Fibroblast of villous mesenchyme (primary cell): Measurements from ENCODE around the gene SMG9. TPM values are rescaled to one million over a fixed set of nuclear protein-coding genes. Genes with fewer than 3 reads are reported as not detected.
"Not testable (repeated sequence)": the region's sequence is repeated elsewhere in the genome, so short reads cannot be mapped to it uniquely, and the experiment has no call there.

Experiments
- DNase-seq: peaks from one replicate; pipeline ENCODE4 v3.0.0-alpha.2; 2010; ENCODE audit warnings: low read depth
- H3K4me3 ChIP-seq: 2 replicates; pipeline ENCODE4 v1.5.1; 2011; ENCODE audit warnings: low read depth, mild to moderate bottlenecking, low read length
- total RNA-seq: library from RNA; depleted of rRNA; stranded (reverse); fragments of >200 nt; gene quantifications from 2 replicates; pipeline ENCODE4 v1.2.3, GENCODE V29; 2012
- TF ChIP-seq, protein P1 (sequence below): IDR thresholded peaks from 2 replicates; pipeline ENCODE4 v1.5.1; 2012; ENCODE audit warnings: low read depth, mild to moderate bottlenecking, low read length; ENCODE audit not compliant: insufficient read depth

The SMG9 gene
- total RNA-seq, 1 donor, result 13.0 TPM

DNA sequence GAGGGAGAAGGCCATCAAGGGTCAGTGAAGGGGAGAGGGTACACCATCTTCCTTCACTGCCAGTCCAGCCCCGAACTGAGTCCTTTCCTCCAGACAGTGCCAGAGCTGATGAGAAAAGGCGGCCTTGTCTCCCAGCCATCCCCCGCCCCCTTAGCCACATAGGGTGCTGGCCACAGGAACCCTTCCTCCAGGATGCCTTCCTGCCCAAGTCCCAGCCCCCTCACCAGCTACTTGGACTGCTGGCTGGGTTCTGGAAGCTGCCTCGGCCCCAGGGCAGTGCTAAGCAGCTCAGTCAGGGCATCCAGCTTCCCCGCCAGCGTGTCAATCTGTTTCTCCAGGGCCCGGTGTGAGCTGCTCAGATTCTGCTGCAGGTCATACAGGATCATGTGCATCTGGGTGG, 12.6 kb upstream of the SMG9 start:
- no peak overlapping the region for H3K4me3 ChIP-seq
- TF ChIP-seq, protein P1, sequence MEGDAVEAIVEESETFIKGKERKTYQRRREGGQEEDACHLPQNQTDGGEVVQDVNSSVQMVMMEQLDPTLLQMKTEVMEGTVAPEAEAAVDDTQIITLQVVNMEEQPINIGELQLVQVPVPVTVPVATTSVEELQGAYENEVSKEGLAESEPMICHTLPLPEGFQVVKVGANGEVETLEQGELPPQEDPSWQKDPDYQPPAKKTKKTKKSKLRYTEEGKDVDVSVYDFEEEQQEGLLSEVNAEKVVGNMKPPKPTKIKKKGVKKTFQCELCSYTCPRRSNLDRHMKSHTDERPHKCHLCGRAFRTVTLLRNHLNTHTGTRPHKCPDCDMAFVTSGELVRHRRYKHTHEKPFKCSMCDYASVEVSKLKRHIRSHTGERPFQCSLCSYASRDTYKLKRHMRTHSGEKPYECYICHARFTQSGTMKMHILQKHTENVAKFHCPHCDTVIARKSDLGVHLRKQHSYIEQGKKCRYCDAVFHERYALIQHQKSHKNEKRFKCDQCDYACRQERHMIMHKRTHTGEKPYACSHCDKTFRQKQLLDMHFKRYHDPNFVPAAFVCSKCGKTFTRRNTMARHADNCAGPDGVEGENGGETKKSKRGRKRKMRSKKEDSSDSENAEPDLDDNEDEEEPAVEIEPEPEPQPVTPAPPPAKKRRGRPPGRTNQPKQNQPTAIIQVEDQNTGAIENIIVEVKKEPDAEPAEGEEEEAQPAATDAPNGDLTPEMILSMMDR, result no peak
- DNase-seq, result no peak

DNA sequence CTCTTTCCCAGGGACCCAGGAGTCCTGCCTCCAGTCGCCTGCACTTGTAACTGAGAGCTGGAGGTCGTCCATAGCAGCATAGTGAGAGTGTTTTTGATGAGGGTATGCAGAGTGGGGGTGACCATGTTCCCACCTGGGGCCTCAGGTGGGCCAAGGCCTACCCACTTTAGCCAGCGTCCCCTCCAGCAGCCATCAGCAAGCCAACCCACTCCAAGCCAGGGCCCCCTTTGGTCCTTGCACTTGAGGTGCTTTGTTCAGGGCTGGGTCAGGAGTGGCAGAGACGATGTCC, 11.9 kb upstream of the SMG9 start:
- no peak for DNase-seq
- TF ChIP-seq, protein P1, result no peak
- no peak overlapping the region for H3K4me3 ChIP-seq

DNA sequence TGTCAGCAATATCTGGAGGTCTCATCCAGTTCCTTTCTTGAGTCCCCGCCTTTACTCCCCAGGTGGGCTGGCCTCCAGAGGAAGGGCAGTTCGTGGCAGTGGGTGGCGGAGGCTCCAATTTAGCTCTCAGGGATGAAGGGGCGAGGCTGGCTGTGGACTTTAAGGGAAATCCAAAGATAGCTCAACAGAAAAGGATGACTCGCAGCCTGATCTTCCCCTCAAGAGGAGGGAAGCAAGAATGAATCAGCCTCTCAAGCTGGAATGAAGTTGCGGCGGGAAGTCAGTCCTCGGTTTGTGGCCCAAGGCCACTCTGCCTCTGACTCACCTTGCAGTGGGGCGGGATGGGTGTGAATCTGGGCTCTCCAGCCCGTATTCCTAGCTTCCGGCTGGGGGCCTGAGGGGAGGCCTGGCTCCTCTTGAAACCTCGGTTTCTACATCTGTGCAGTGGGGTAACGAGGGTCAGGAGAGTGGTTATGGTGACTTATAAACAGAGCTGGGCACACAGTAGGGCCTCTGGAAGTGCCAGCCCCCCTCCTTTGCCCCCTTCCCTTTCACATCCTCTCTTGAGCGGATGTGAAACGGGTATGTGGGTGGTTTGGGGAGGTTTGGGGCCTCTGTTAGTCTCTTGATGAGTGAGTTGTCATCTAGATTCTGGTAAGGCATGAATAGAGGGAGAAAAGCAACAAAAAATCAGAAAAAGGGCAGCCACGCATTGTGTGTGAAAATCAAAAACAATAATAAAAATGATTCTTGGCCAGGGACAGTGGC, 10.5 kb upstream of the SMG9 start:
- no peak overlapping the region for H3K4me3 ChIP-seq
- TF ChIP-seq, protein P1, result no peak
- DNase-seq, result peak; percentile 80

DNA sequence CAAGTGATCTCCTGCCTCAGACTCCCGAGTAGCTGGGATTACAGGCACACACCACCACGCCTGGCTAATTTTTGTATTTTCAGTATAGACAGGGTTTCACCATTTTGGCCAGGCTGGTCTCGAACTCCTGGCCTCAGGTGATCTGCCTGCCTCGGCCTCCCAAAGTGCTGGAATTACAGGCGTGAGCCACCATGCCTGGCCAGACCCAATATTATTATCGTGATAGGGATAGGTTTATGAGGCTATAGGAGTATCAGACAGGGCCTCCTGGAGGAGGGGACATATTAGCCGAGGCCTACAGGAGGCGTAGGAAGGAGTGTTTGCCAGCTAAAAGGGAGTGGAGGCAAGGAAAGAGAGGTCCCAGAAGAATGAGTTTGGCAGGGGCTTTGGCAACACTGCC, 9.9 kb upstream of the SMG9 start:
- not testable (repeated sequence) for H3K4me3 ChIP-seq, DNase-seq

DNA sequence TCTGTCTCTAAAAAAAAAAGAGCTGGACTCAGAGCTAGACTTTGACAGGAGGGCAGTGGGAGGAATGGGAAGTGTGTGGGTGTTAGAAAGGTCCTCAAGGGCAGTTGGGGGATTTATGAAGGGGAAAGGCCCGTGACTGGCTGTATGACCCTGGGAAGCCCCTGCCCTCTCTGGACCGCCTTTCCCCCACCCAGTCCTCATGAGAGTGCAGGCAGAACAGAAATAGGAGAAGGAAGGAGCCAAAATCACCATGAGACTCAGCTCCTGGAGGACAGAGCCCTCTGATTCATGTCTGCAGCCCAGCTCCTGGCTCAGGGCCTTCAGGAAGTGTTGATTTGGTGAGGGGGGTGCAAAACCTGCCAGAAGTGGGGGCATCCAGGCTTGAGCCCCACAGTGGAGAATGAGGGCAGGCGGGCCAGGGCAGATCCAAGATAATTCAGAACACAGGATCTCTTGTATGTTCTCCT, 8.7 kb upstream of the SMG9 start:
- no peak overlapping the region for H3K4me3 ChIP-seq
- DNase-seq, result no peak
- TF ChIP-seq, protein P1, result no peak

DNA sequence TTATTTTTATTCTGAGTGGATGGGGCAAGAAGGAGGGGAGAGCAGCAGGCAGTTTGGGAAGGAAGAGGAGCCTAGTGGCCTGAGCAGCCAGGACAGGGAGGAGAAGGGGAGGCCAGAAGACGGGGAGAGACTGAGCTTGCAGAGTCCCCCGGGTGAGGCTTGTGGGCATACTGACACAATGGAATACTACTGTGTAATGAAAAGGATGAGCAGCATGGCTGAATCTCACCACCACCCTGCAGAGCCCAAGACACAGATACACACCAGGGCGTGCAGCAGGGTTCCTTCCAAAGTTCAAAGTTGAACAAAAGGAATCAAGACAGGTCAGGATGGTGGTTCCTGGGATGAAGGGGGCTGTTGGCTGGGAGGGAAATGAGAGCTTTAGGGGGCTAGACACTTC, 8.1 kb upstream of the SMG9 start:
- no peak overlapping the region for H3K4me3 ChIP-seq
- TF ChIP-seq, protein P1, result no peak
- DNase-seq, result no peak

DNA sequence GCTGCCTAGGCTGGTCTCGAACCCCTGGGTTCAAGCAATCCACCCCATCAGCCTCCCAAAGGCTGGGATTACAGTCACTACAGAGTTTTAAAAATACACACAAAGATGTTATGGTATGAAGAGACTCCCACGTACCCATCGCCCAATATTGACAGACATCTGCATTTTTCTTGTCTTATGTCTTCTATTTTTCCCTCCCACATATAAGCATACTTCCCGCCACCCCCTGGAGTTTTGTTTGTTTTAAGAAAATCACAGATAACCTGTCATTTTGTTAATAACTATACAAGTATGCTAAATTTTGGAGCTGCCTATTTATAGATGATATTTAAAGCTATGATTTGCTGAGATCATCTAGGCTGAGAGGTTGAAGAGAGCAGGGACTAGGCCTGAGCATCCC, 6.2 kb upstream of the SMG9 start:
- DNase-seq, result no peak
- H3K4me3 ChIP-seq, result no peak overlapping the region
- TF ChIP-seq, protein P1, result no peak
